Activated CD8-positive, alpha-beta T cell treated with anti-CD3 and anti-CD28 coated beads for 36 hours (primary cell): Measurements from ENCODE around the gene SCN8A. TPM values are rescaled to one million over a fixed set of nuclear protein-coding genes. Genes with fewer than 3 reads are reported as not detected.
"Not testable (repeated sequence)": the region's sequence is repeated elsewhere in the genome, so short reads cannot be mapped to it uniquely, and the experiment has no call there.

Source experiments
- ATAC-seq: fragments of 200-7000 bp; cut with Tn5 transposase; one replicate; pipeline ENCODE4 v1.10.0; 2021; ENCODE audit warnings: mild to moderate bottlenecking, moderate library complexity
- CTCF ChIA-PET: fragments of 350-600 bp; sonication (Branson Sonifier 250); formaldehyde crosslinking; loops from one replicate; lab custom pipeline; 2021; ENCODE audit warnings: antibody characterized with exemption; lab: Charles Lee
- POLR2A ChIA-PET: fragments of 350-600 bp; sonication (Branson Sonifier 250); formaldehyde crosslinking; loops from one replicate; lab custom pipeline; 2021; ENCODE audit warnings: antibody characterized with exemption; lab: Charles Lee
- DNase-seq: peaks from one replicate; pipeline ENCODE4 v3.0.0-alpha.2; 2020
- H3K27ac Mint-ChIP-seq: one replicate; pipeline ENCODE4 v1.8.0; 2021; ENCODE audit warnings: mild to moderate bottlenecking, mixed read lengths
- H3K27me3 Mint-ChIP-seq: one replicate; pipeline ENCODE4 v1.8.0; 2021; ENCODE audit warnings: mixed read lengths
- H3K36me3 Mint-ChIP-seq: one replicate; pipeline ENCODE4 v1.8.0; 2021; ENCODE audit warnings: low read depth, mixed read lengths
- H3K4me1 Mint-ChIP-seq: one replicate; pipeline ENCODE4 v1.8.0; 2021; ENCODE audit warnings: low read depth, mixed read lengths
- H3K4me3 Mint-ChIP-seq: one replicate; pipeline ENCODE4 v1.8.0; 2021; ENCODE audit warnings: mild to moderate bottlenecking, moderate library complexity, mixed read lengths
- H3K9me3 Mint-ChIP-seq: one replicate; pipeline ENCODE4 v1.8.0; 2021; ENCODE audit warnings: mixed read lengths
- intact Hi-C: fragments of 100-400 bp; cut with micrococcal nuclease; formaldehyde crosslinking; loops from one replicate; pipeline ENCODE4 v1.10.0; 2022
- total RNA-seq, 2 experiments: library from RNA; stranded (reverse); gene quantifications; one replicate each; pipeline ENCODE4 v1.2.3, GENCODE V29; 2021
- TF ChIP-seq, protein P1 (sequence below): fragments of 200-600 bp; IDR thresholded peaks from one replicate; pipeline ENCODE4 v1.8.0; 2022; ENCODE audit warnings: antibody characterized with exemption, mild to moderate bottlenecking

SCN8A gene
- total RNA-seq, 2 experiments from 2014 or later, result 0.77 to 0.78 TPM

- CTCF ChIA-PET, result interaction anchor here (0.6 kb wide), 1 partner anchor 1123 kb away, joined by 3 read pairs; no protein-coding TSS in a partner anchor
Observed at GRCh38 chr12:51793201-51793600, 202.2 kb downstream of the SCN8A start.

DNA sequence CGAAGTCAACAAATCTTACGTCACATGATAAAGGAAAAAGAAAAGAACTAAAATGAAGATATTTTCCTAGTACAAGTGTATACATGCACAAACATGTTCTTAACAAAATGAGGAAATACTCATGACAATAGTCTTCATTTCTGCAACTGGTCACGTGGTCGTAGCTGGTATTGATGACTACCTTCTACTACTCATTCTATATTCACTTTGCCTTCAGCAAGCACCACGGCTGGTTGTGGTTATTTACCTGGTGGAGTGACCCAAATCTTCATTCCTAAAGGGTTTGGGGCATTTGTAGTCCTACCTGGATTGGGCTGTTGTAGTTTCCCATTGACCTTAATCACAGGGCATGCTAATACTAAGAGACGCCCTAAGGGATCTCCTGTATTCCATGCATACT, 206.3 kb downstream of the SCN8A start:
- TF ChIP-seq, protein P1, sequence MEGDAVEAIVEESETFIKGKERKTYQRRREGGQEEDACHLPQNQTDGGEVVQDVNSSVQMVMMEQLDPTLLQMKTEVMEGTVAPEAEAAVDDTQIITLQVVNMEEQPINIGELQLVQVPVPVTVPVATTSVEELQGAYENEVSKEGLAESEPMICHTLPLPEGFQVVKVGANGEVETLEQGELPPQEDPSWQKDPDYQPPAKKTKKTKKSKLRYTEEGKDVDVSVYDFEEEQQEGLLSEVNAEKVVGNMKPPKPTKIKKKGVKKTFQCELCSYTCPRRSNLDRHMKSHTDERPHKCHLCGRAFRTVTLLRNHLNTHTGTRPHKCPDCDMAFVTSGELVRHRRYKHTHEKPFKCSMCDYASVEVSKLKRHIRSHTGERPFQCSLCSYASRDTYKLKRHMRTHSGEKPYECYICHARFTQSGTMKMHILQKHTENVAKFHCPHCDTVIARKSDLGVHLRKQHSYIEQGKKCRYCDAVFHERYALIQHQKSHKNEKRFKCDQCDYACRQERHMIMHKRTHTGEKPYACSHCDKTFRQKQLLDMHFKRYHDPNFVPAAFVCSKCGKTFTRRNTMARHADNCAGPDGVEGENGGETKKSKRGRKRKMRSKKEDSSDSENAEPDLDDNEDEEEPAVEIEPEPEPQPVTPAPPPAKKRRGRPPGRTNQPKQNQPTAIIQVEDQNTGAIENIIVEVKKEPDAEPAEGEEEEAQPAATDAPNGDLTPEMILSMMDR, result no peak
- H3K27me3 Mint-ChIP-seq, result no peaks in the 10 kb centered on the region
- H3K9me3 Mint-ChIP-seq, result no peaks in the 10 kb centered on the region
- H3K36me3 Mint-ChIP-seq, result no peaks in the 10 kb centered on the region
- ATAC-seq (no peak), DNase-seq (no peak)
- no peak overlapping the region for H3K27ac Mint-ChIP-seq
- ChIA-PET POLR2A (no interaction called here), CTCF (no interaction called here)
- H3K4me3 Mint-ChIP-seq, result no peak overlapping the region
- H3K4me1 Mint-ChIP-seq, result no peaks in the 10 kb centered on the region
- intact Hi-C loops, result no loop called here

More at GRCh38 chr12:51793201-51793600, 202.2 kb downstream of the SCN8A start:
- TF ChIP-seq, protein P1, result no peak
- POLR2A ChIA-PET, result no interaction called here
- intact Hi-C loops, result no loop called here
- Mint-ChIP-seq H3K27ac (no peak overlapping the region), H3K9me3 (no peaks in the 10 kb centered on the region), H3K36me3 (no peaks in the 10 kb centered on the region), H3K27me3 (no peaks in the 10 kb centered on the region), H3K4me3 (no peak overlapping the region), H3K4me1 (no peaks in the 10 kb centered on the region)
- no peak for DNase-seq
- ATAC-seq, result no peak

GRCh38 chr12:51798051-51798450, 207.0 kb downstream of the SCN8A start:
- ATAC-seq, H3K36me3 Mint-ChIP-seq, POLR2A ChIA-PET, CTCF ChIA-PET, H3K4me3 Mint-ChIP-seq, intact Hi-C loops, DNase-seq, H3K4me1 Mint-ChIP-seq, H3K9me3 Mint-ChIP-seq, H3K27me3 Mint-ChIP-seq, H3K27ac Mint-ChIP-seq: not testable (repeated sequence)

GRCh38 chr12:51798501-51798900, 207.5 kb downstream of the SCN8A start:
- TF ChIP-seq, protein P1, result no peak
- ChIA-PET POLR2A (no interaction called here), CTCF (no interaction called here)
- Mint-ChIP-seq H3K27me3 (no peaks in the 10 kb centered on the region), H3K4me3 (no peak overlapping the region), H3K27ac (no peak overlapping the region), H3K4me1 (no peaks in the 10 kb centered on the region), H3K36me3 (no peaks in the 10 kb centered on the region), H3K9me3 (no peaks in the 10 kb centered on the region)
- intact Hi-C loops, result no loop called here
- no peak for DNase-seq
- ATAC-seq, result no peak

DNA sequence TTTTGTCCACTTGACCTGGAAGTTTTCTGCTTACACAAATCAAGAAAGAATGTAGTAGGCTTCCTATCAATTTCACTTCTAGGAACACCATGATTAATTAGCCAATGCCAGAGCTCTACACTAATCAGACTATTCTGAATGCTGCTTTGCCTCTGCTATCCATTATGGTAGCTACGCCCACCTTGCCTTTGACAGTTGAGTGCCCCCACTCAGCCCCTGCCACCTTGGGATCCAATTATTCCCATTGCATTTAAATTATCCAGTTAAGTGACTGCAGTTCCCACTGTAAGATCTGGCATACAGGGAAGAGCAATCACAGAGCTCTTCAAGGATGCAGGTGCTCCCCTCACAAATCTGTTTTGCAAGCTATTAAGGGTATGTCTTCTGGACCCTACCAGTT, 210.0 kb downstream of the SCN8A start:
- Mint-ChIP-seq H3K4me1 (no peaks in the 10 kb centered on the region), H3K27me3 (no peaks in the 10 kb centered on the region), H3K9me3 (no peaks in the 10 kb centered on the region), H3K27ac (no peak overlapping the region), H3K4me3 (no peak overlapping the region), H3K36me3 (no peaks in the 10 kb centered on the region)
- ATAC-seq (no peak), DNase-seq (no peak)
- intact Hi-C loops, result no loop called here
- POLR2A ChIA-PET, result no interaction called here
- CTCF ChIA-PET, result interaction anchor here (1.8 kb wide), 1 partner anchor 18 kb away, joined by 5 read pairs; no protein-coding TSS in a partner anchor
- TF ChIP-seq, protein P1, result no peak
